Immature natural killer cell (primary cell): ENCODE measurements around the gene ALKBH2. TPM values are rescaled to one million over a fixed set of nuclear protein-coding genes. Genes with fewer than 3 reads are reported as not detected.
"Not testable (repeated sequence)": the region's sequence is repeated elsewhere in the genome, so short reads cannot be mapped to it uniquely, and the experiment has no call there.

Experiments used
- DNase-seq, 3 donors: peaks; one replicate each; pipeline ENCODE4 v3.0.0; 2022; ENCODE audit warnings: mixed read lengths in 1 of 3
- H3K27ac Mint-ChIP-seq, 6 donors: one replicate each; pipeline ENCODE4 v1.8.0; 2020; ENCODE audit warnings: mixed read lengths in 6 of 6, mild to moderate bottlenecking in 5 of 6, inconsistent platforms in 4 of 6, moderate library complexity in 3 of 6
- H3K27me3 Mint-ChIP-seq, 3 donors: one replicate each; pipeline ENCODE4 v1.8.0; 2020 to 2021; ENCODE audit warnings: low read depth in 3 of 3, mild to moderate bottlenecking in 3 of 3, mixed read lengths in 3 of 3, moderate library complexity in 3 of 3, inconsistent platforms in 1 of 3
- H3K36me3 Mint-ChIP-seq, 3 donors: one replicate each; pipeline ENCODE4 v1.8.0; 2020; ENCODE audit warnings: mixed read lengths in 3 of 3, inconsistent platforms in 2 of 3, mild to moderate bottlenecking in 2 of 3
- H3K4me1 Mint-ChIP-seq, 2 donors: one replicate each; pipeline ENCODE4 v1.8.0; 2020; ENCODE audit warnings: inconsistent platforms in 2 of 2, mild to moderate bottlenecking in 2 of 2, mixed read lengths in 2 of 2, moderate library complexity in 1 of 2
- H3K4me3 Mint-ChIP-seq, 5 donors: one replicate each; pipeline ENCODE4 v1.8.0; 2020; ENCODE audit warnings: mild to moderate bottlenecking in 5 of 5, mixed read lengths in 5 of 5, inconsistent platforms in 3 of 5, moderate library complexity in 3 of 5
- H3K9me3 Mint-ChIP-seq, 6 donors: one replicate each; pipeline ENCODE4 v1.8.0; 2020; ENCODE audit warnings: mild to moderate bottlenecking in 6 of 6, mixed read lengths in 6 of 6, inconsistent platforms in 4 of 6, moderate library complexity in 3 of 6
- polyA plus RNA-seq, 3 donors: library from polyadenylated mRNA; unstranded; fragments of 300-500 nt; fragmentation: Illumina TruSeq; gene quantifications; one replicate each; pipeline ENCODE4 v1.2.3, GENCODE V29; 2021

ALKBH2 gene
- polyA plus RNA-seq, 3 donors from 2014 or later, result 6.2 to 11.6 (median 9.2) TPM

DNA sequence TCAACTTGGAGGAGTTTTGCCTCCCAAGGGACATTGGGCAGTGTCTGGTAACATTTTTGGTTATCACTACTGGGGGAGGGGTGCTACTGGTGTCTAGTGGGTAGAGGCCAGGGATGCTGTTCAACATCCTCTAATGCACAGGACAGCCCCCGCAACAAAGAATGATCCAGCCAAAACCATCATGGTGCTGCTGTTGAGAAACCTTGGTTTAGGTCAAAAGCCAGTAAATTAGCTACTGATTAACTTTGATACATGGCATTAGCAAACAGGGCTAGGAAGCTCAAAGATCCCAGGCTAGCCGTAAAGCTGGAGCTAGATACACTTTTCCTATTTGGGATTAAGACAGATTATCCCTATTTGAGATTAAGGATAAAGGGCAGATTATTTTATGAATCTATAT lies 8.8 kb downstream of the ALKBH2 start:
- DNase-seq, result no peak
- Mint-ChIP-seq H3K36me3 (peaks cover 26 to 74% (median 36%) of the 10 kb centered on the region in 3 donors), H3K27me3 (peaks cover 0 to 3% (median 2%) of the 10 kb centered on the region in 3 donors), H3K27ac (no peak overlapping the region), H3K4me3 (no peak overlapping the region), H3K4me1 (no peaks in the 10 kb centered on the region), H3K9me3 (peaks cover 0 to 3% (median 0%) of the 10 kb centered on the region in 6 donors)

DNA sequence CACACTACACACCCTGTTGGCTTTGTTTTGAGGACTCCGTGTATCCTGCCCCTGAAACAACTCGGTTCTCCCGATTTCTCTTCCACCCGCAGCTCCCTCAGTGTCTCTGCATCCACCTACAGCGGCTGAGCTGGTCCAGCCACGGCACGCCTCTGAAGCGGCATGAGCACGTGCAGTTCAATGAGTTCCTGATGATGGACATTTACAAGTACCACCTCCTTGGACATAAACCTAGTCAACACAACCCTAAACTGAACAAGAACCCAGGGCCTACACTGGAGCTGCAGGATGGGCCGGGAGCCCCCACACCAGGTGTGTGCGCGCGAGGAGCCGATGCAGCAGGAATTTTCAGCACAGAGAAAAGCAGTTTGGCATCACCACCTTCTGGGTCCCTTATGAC lies 10.5 kb downstream of the ALKBH2 start:
- Mint-ChIP-seq H3K27ac (no peak overlapping the region), H3K4me1 (no peaks in the 10 kb centered on the region), H3K36me3 (peaks cover 37 to 81% (median 45%) of the 10 kb centered on the region in 3 donors), H3K27me3 (peaks cover 0 to 3% (median 0%) of the 10 kb centered on the region in 3 donors), H3K9me3 (peaks cover 0 to 6% (median 3%) of the 10 kb centered on the region in 6 donors), H3K4me3 (no peak overlapping the region)
- DNase-seq, result no peak

DNA sequence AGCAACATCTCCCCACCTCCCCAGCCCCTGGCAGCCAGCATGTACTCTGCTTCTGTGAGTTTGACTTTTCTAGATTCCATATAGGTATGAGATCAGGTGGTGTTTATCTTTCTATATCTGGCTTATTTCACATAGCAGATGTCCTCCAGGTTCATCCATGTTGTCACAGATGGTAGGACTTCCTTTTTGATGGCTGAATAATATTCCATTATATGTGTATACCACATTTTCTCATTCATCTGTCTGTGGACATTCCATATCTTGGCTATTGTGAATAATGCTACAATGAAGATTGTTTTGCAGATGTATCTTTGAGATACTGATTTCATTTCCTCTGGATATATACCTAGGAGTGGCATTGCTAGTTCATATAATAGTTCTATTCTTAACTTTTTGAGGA lies 18.4 kb downstream of the ALKBH2 start:
- Mint-ChIP-seq H3K36me3 (peaks cover 47 to 81% (median 68%) of the 10 kb centered on the region in 3 donors), H3K4me3 (no peak overlapping the region), H3K9me3 (peaks cover 0 to 6% (median 3%) of the 10 kb centered on the region in 6 donors), H3K27me3 (no peaks in the 10 kb centered on the region), H3K27ac (no peak overlapping the region), H3K4me1 (no peaks in the 10 kb centered on the region)
- no peak for DNase-seq

DNA sequence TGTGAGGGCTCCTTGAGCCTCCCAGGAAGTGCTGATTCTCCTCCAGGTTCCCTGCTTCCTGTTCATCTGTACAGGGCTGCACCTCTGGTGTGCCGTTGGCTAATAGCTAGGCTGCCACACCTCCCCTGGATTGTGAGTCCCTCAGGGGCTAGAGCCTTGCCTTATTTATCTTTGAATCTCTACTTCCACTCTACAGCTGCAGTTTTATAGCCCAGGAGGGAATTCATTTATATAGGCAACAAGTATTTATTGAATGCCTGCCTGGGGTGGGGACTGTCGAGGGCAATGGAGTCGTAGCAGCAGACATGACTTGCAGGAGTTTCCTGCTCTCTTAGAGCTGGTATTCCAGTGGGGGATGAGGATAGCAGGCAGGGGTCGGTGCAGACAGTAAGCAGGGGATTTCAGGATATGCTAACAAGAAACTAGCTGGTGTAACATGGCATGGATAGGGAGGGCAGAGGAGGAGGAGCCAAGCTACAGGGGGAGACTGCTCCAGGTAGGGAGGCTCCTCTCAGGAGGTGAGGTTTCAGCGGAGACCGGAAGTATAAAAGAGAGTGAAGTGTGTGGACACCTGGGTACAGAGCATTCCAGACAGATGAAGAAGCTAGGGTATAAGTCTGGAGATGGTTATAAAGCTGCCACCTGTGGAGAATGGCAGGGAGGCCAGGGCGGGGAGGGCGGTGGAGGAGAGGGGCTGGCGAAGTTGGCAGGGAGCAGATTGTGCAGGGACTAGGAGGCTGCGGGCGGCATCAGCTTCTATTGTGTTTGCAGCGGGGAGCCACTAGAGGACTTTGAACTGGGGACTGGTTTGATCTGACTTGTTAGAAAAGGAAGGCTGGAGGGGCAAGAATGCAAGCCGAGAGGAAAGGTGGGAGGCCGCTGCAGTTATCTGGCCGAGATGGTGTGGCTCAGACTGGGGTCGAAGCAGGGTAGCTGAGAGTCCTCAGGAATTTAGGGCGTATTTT lies 23.7 kb downstream of the ALKBH2 start:
- peaks cover 26 to 55% (median 40%) of the 10 kb centered on the region in 3 donors for H3K36me3 Mint-ChIP-seq
- no peaks in the 10 kb centered on the region for H3K9me3 Mint-ChIP-seq
- H3K4me1 Mint-ChIP-seq, result no peaks in the 10 kb centered on the region
- no peak for DNase-seq
- H3K27me3 Mint-ChIP-seq, result no peaks in the 10 kb centered on the region
- peak overlapping the region in 1 of 6 donors; percentile 12 for H3K27ac Mint-ChIP-seq
- H3K4me3 Mint-ChIP-seq, result no peak overlapping the region

DNA sequence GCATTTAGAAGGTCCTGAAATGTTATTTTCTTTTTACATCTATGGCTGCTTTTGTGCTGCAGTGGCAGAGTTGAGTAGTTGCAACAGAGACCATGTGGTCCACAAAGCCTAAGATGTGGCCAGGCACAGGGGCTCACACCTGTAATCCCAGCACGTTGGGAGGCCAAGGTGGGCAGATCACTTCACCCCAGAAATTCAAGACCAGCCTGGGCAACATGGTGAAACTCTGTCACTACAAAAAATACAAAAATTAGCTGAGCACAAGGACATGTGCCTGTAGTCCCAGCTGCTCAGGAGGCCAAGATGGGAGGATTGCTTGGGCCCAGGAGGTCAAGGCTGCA lies 27.4 kb downstream of the ALKBH2 start:
- Mint-ChIP-seq H3K9me3 (no peaks in the 10 kb centered on the region), H3K4me3 (no peak overlapping the region), H3K36me3 (peaks cover 16 to 37% (median 31%) of the 10 kb centered on the region in 3 donors), H3K4me1 (no peaks in the 10 kb centered on the region), H3K27me3 (no peaks in the 10 kb centered on the region), H3K27ac (no peak overlapping the region)
- no peak for DNase-seq

DNA sequence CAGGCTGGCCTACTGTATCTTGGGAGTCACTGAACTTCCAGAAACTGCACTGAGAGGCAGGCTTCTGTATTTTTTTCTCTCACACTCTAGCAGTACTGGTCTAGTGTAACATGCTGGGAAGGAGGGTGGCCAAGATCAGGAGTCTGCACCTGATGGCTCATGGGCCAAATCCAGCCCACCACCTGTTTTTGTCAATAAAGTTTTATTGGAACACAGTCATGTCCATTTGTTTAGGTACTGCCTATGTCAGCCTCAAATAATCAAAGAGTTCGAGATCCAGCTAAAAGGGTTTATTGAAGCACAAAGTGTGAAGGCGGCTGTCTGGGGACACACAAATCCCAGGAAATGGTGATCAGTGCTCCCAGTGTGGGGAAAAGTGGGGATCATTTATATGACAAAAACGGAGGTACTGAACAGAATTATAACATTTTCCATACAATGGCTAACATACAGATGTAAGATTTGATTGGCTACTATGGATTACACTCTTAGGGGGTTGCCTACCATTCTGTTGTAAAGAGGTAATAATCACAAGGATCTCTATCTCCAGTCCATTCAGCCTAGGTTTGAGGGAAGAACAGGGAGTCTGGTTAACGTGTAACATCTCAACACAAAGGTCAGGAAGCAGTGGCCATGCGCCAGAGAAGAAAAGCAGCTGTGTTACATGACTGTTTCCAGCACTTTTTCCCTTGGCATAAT lies 28.0 kb downstream of the ALKBH2 start:
- Mint-ChIP-seq H3K27me3 (no peaks in the 10 kb centered on the region), H3K27ac (peak overlapping the region in 1 of 6 donors; percentile 37), H3K36me3 (peaks cover 16 to 33% (median 25%) of the 10 kb centered on the region in 3 donors), H3K4me1 (no peaks in the 10 kb centered on the region), H3K4me3 (no peak overlapping the region), H3K9me3 (no peaks in the 10 kb centered on the region)
- DNase-seq, result no peak

DNA sequence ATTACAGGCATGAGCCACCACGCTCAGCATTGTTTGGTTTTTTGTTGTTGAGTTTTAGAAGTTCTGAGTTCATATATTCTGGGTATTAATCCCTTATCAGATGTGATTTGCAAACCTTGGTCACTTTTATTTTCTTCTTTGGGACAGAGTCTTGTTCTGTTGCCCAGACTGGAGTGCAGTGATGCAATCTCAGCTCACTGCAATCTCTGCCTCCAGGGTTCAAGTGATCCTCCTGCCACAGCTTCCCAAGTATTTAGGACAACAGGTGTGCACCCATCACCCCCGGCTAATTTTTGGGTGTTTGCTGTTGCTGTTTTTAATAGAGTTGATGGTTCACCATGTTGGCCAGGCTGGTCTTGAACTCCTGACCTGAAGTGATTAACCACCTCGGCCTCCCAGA lies 29.1 kb downstream of the ALKBH2 start:
- no peak overlapping the region for H3K27ac Mint-ChIP-seq
- H3K4me3 Mint-ChIP-seq, result no peak overlapping the region
- DNase-seq, result no peak
- H3K36me3 Mint-ChIP-seq, result peaks cover 12 to 27% (median 14%) of the 10 kb centered on the region in 3 donors
- no peaks in the 10 kb centered on the region for H3K27me3 Mint-ChIP-seq
- H3K4me1 Mint-ChIP-seq, result no peaks in the 10 kb centered on the region
- no peaks in the 10 kb centered on the region for H3K9me3 Mint-ChIP-seq

DNA sequence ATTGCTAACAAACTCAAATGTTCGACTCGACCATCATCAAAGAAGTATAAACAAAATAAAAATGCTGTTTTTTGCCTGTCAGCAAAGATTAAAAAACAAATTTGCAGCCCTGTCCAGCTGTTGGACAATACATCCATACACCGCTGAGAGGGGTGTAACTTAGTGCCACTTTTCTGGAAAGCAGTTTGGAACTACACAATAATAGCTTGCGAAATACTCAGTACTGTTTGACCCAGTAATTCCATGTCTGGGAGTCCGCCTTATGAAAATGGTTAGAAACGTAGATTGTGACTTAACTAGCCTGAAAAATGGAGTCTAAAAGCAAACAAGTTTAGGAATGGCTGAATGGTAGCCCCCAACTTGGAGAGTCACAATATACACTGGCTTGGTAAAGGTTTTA lies 34.5 kb downstream of the ALKBH2 start:
- Mint-ChIP-seq H3K4me1 (peaks cover 8 to 10% of the 10 kb centered on the region in 2 donors), H3K36me3 (peaks cover 14 to 19% (median 15%) of the 10 kb centered on the region in 3 donors), H3K9me3 (no peaks in the 10 kb centered on the region), H3K4me3 (no peak overlapping the region), H3K27me3 (no peaks in the 10 kb centered on the region), H3K27ac (no peak overlapping the region)
- no peak for DNase-seq

DNA sequence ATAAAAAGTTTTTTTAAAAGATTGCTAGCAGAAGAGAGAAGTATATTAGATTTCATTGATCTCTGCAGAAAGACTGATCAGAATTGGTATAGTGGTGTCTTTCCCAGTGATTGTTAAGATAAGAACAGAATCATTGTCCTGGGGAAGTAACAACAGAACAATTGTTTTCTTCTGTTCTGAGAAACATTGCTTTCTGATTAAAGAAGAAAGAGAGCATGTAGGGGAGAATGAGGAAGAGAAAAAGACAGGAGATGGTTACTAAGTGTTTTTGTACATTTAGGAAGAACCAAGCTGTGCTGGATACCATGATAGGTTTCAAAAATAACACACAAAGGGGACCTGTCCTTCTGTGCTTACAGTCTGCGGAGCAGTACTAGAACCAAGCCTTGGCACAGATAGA lies 35.9 kb downstream of the ALKBH2 start:
- no peak overlapping the region for H3K27ac Mint-ChIP-seq
- H3K9me3 Mint-ChIP-seq, result no peaks in the 10 kb centered on the region
- H3K4me3 Mint-ChIP-seq, result no peak overlapping the region
- peaks cover 18 to 21% of the 10 kb centered on the region in 2 donors for H3K4me1 Mint-ChIP-seq
- peaks cover 2 to 9% (median 4%) of the 10 kb centered on the region in 3 donors for H3K27me3 Mint-ChIP-seq
- no peak for DNase-seq
- peaks cover 7 to 14% (median 10%) of the 10 kb centered on the region in 3 donors for H3K36me3 Mint-ChIP-seq

DNA sequence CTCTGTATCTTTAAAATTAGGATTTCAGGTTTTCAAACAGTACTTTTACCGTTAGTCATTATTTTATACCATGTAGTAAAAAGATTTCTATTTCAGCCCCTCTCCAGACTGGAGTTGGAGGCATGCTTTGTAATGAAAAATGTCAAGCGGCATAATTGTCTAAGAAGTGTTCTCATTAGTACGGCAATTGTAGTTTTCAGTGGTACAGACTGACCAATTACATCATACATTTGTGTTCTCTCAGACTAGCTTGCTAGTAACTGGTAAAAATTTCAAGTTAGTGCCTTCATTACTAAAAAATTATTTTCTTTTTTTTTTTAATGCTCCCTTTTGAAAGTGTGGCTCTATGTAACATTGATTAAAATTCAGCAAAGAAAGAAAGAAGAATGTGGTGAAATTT lies 36.4 kb downstream of the ALKBH2 start:
- Mint-ChIP-seq H3K36me3 (peaks cover 7 to 14% (median 10%) of the 10 kb centered on the region in 3 donors), H3K27ac (no peak overlapping the region), H3K9me3 (no peaks in the 10 kb centered on the region), H3K4me3 (no peak overlapping the region), H3K4me1 (peaks cover 23 to 25% of the 10 kb centered on the region in 2 donors), H3K27me3 (peaks cover 2 to 12% (median 7%) of the 10 kb centered on the region in 3 donors)
- no peak for DNase-seq

DNA sequence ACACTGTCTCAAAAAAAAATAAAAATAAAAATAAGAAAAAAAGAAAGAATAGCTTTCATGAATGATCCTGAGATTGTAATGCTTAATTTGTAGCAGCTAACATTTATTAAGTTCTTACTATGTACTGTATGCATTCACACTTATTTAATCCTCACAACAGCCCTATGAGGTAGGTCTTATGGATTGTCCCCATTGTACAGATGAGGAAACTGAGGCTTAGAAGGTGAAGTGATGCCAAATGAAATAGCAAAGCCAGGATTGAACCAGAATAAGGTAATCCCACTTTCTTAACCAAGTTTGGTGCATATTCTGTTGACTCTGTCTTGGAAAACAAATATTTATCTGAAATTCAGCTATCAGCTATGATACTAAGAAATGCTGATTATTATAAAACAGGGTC lies 38.8 kb downstream of the ALKBH2 start:
- Mint-ChIP-seq H3K9me3 (no peaks in the 10 kb centered on the region), H3K27me3 (peaks cover 2 to 12% (median 7%) of the 10 kb centered on the region in 3 donors), H3K27ac (peak overlapping the region; percentile 22 to 100 (median 76)), H3K4me3 (peak overlapping the region in 2 of 5 donors; percentile 18 to 94), H3K4me1 (peaks cover 25 to 29% of the 10 kb centered on the region in 2 donors), H3K36me3 (peaks cover 7 to 10% (median 10%) of the 10 kb centered on the region in 3 donors)
- no peak for DNase-seq

DNA sequence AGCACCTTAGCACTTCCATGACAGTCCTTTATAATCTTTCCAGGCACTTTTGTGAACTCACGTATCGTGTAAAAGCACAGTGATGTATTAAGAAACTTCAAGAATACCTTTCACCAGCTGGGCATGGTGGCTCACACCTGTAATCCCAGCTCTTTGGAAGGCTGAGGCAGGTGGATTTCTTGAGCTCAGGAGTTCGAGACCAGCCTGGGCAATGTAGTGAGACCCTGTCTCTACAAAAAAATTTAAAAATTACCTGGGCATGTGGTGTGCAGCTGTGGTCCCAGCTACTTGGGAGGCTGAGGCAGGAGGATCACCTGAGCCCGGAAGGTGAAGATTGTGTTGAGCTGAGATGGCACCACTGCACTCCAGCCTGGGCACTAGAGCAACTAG lies 39.2 kb downstream of the ALKBH2 start:
- H3K9me3 Mint-ChIP-seq, DNase-seq: not testable (repeated sequence)
- H3K27ac Mint-ChIP-seq, result peak overlapping the region; percentile 94 to 100 (median 98)
- H3K36me3 Mint-ChIP-seq, result peaks cover 7 to 10% (median 10%) of the 10 kb centered on the region in 3 donors
- H3K27me3 Mint-ChIP-seq, result peaks cover 2 to 12% (median 7%) of the 10 kb centered on the region in 3 donors
- H3K4me1 Mint-ChIP-seq, result peaks cover 25 to 29% of the 10 kb centered on the region in 2 donors
- peak overlapping the region; percentile 90 to 97 (median 94) for H3K4me3 Mint-ChIP-seq

DNA sequence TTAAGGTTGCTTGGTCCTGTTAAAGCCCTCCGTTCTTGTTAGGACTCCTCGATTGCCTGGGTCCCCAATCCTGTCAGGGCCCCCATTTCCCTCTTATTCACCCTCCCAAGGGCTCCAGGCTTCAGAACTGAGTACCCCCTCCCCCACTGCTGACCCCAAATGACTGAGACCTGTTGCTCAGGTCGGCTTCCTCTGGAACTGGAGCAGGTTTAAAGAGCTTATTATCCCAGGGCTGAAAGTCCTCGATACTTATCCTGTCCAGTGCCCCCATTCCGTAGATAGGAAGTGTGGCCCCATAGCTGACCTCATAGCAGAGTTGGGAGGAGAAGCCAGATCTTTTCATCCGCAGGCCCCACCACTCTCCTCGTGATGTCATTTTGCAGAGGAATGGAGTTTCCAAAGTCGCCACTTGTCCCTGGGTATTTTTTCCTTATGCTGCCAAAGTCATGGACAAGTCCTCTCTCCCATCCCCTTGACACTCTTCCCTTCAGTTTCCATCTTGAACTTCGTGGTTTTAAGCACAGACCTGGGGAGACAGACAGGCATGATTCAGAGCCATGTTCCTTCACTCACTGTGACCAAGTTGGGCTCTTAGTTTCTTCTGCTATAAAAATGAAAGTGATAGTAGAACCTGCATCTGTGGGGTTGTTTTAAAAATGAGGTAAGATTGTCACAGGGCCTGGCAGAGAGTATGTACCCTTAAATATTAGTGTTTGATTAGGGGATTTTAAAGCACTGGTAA lies 39.7 kb downstream of the ALKBH2 start:
- DNase-seq, result peak; percentile 51 to 58 (median 53)
- H3K4me1 Mint-ChIP-seq, result peaks cover 25 to 29% of the 10 kb centered on the region in 2 donors
- H3K27ac Mint-ChIP-seq, result peak overlapping the region; percentile 94 to 100 (median 98)
- H3K9me3 Mint-ChIP-seq, result no peaks in the 10 kb centered on the region
- peaks cover 2 to 12% (median 7%) of the 10 kb centered on the region in 3 donors for H3K27me3 Mint-ChIP-seq
- H3K4me3 Mint-ChIP-seq, result peak overlapping the region; percentile 90 to 97 (median 94)
- H3K36me3 Mint-ChIP-seq, result peaks cover 7 to 10% (median 7%) of the 10 kb centered on the region in 3 donors
